HepG2 (cell line): ENCODE measurements around the gene RTP5. TPM values are rescaled to one million over a fixed set of nuclear protein-coding genes. Genes with fewer than 3 reads are reported as not detected.

Source experiments
- AGO2 ChIP-seq: fragments of 200-400 bp; formaldehyde crosslinking; optimal IDR thresholded peaks from 2 replicates; pipeline ENCODE3; 2017; ENCODE audit warnings: mild to moderate bottlenecking, low read depth, low read length, moderate library complexity
- BHLHE40 ChIP-seq: IDR thresholded peaks from 2 replicates; pipeline ENCODE4 v1.6.1; 2011; ENCODE audit warnings: low read length, improper control_type of control experiment
- CBFB ChIP-seq: sonication (generic); formaldehyde crosslinking; IDR thresholded peaks from 2 replicates; pipeline ENCODE4 v1.4.0; 2020; ENCODE audit warnings: missing genetic modification reagents
- GATAD2A ChIP-seq: IDR thresholded peaks from 2 replicates; pipeline ENCODE4 v1.6.1; 2016
- KLF12 ChIP-seq: sonication (generic); formaldehyde crosslinking; IDR thresholded peaks from 2 replicates; pipeline ENCODE4 v1.4.0; 2020; ENCODE audit warnings: missing genetic modification reagents, borderline replicate concordance
- PHF8 ChIP-seq: sonication (generic); formaldehyde crosslinking; IDR thresholded peaks from 2 replicates; pipeline ENCODE4 v1.5.0; 2020; ENCODE audit warnings: missing genetic modification reagents
- POLR2AphosphoS5 ChIP-seq: IDR thresholded peaks from 2 replicates; pipeline ENCODE4 v1.6.1; 2012; ENCODE audit warnings: low read depth, low read length
- REXO4 ChIP-seq: sonication (generic); formaldehyde crosslinking; IDR thresholded peaks from 2 replicates; pipeline ENCODE4 v1.8.0; 2022; ENCODE audit warnings: missing genetic modification reagents, mild to moderate bottlenecking, borderline replicate concordance
- SP4 ChIP-seq: sonication (generic); formaldehyde crosslinking; IDR thresholded peaks from 2 replicates; pipeline ENCODE4 v1.8.1; 2023; ENCODE audit warnings: mild to moderate bottlenecking, missing genetic modification reagents
- SP5 ChIP-seq: IDR thresholded peaks from 2 replicates; pipeline ENCODE4 v1.6.1; 2016; ENCODE audit warnings: low read depth, borderline replicate concordance
- U2AF2 ChIP-seq: fragments of 200-400 bp; formaldehyde crosslinking; IDR thresholded peaks from 2 replicates; pipeline ENCODE4 v1.6.1; 2017; ENCODE audit warnings: low read depth, mild to moderate bottlenecking, low read length
- ZNF24 ChIP-seq: fragments of 450-650 bp; IDR thresholded peaks from 2 replicates; pipeline ENCODE4 v1.6.1; 2017; ENCODE audit warnings: antibody characterized with exemption, mild to moderate bottlenecking
- ZNF605 ChIP-seq: sonication (generic); formaldehyde crosslinking; IDR thresholded peaks from 2 replicates; pipeline ENCODE4 v1.8.0; 2022; ENCODE audit warnings: mild to moderate bottlenecking, missing genetic modification reagents
- ZNF615 ChIP-seq: sonication (generic); formaldehyde crosslinking; IDR thresholded peaks from 2 replicates; pipeline ENCODE4 v1.5.0; 2020; ENCODE audit warnings: mild to moderate bottlenecking, missing genetic modification reagents, borderline replicate concordance
- ZNF75D ChIP-seq: sonication (generic); formaldehyde crosslinking; IDR thresholded peaks from 2 replicates; pipeline ENCODE4 v1.8.1; 2023; ENCODE audit warnings: missing genetic modification reagents, mild to moderate bottlenecking, borderline replicate concordance
- ZNF775 ChIP-seq: sonication (generic); formaldehyde crosslinking; IDR thresholded peaks from 2 replicates; pipeline ENCODE4 v1.4.0; 2020; ENCODE audit warnings: missing genetic modification reagents, mild to moderate bottlenecking, moderate library complexity, borderline replicate concordance
- ZNF777 ChIP-seq: sonication (generic); formaldehyde crosslinking; IDR thresholded peaks from 2 replicates; pipeline ENCODE4 v1.4.0; 2020; ENCODE audit warnings: missing genetic modification reagents
- polyA plus RNA-seq, 8 experiments: library from polyadenylated mRNA; depleted of rRNA in 3 of 8; stranded (reverse) in 7 of 8; unstranded in 1 of 8; fragments of >200 nt; fragmentation: Illumina TruSeq in 4 of 8; extraction: Trizol in 4 of 8; gene quantifications; 2 replicates each; pipeline versions ENCODE4 v1.2.1 to v1.2.3, GENCODE V29; 2011 to 2016; ENCODE audit warnings: low read depth in 4 of 8, missing spikeins in 1 of 8, mixed read lengths in 1 of 8; ENCODE audit not compliant: insufficient read depth in 1 of 8
- total RNA-seq, 5 experiments: library from RNA; depleted of rRNA; stranded (reverse); fragments of >200 nt; fragmentation: Illumina TruSeq; extraction: Trizol; gene quantifications; 2 replicates each; pipeline ENCODE4 v1.2.3, GENCODE V29; 2016; ENCODE audit warnings: low read depth in 1 of 5
- TF ChIP-seq, protein P1 (sequence below): sonication (generic); formaldehyde crosslinking; IDR thresholded peaks from 2 replicates; pipeline ENCODE4 v1.5.0; 2020; ENCODE audit warnings: mild to moderate bottlenecking, missing genetic modification reagents, moderate library complexity
- TF ChIP-seq, protein P2 (sequence below): sonication (generic); formaldehyde crosslinking; IDR thresholded peaks from 2 replicates; pipeline ENCODE4 v1.5.0; 2020; ENCODE audit warnings: mild to moderate bottlenecking, missing genetic modification reagents, borderline replicate concordance
- TF ChIP-seq, protein P3 (sequence below): sonication (generic); IDR thresholded peaks from 2 replicates; pipeline ENCODE4 v1.6.1; 2016; ENCODE audit warnings: low read depth, borderline replicate concordance
- TF ChIP-seq, protein P4 (sequence below): sonication (generic); formaldehyde crosslinking; IDR thresholded peaks from 2 replicates; pipeline ENCODE4 v1.4.0; 2020; ENCODE audit warnings: missing genetic modification reagents; ENCODE audit errors: not compliant biosample characterization
- TF ChIP-seq, protein P5 (sequence below): sonication (generic); formaldehyde crosslinking; IDR thresholded peaks from 2 replicates; pipeline ENCODE4 v1.5.0; 2020; ENCODE audit warnings: missing genetic modification reagents
- TF ChIP-seq, protein P6 (sequence below): sonication (generic); formaldehyde crosslinking; IDR thresholded peaks from 2 replicates; pipeline ENCODE4 v1.4.0; 2020; ENCODE audit warnings: mild to moderate bottlenecking, missing genetic modification reagents

Gene RTP5
- total and polyA plus RNA-seq, 2 of the 13 experiments (the other 11 are each of a cell fraction or from before 2014, with no cell fraction given) = not detected

DNA sequence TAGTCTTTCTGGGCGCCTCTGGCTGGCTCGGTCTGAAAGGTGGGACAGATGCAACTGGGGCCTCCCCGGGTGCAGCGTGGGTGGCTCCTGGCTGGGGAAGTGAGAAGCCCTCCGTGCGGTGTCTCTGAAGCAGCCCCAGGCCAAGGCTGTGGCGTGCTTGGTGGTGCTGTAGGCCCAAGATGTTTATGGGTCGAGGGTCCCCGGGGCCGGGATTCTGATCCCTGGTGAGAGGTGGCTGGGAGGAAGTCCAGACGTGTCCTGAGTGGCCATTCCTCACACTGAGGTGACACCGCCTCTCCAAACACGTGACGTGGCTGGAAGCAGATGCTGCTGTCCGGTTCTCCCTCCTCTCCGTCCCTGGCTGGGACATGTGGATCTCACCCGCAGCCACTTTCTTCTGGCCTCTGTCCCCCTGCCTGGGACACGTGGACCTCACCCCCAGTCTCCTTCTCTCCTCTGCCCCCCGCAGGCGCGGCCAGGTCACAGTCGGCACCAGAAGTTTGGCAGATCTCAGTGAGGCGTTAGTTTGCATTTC, 12.6 kb downstream of the RTP5 start (continued):
- TF ChIP-seq, protein P1, sequence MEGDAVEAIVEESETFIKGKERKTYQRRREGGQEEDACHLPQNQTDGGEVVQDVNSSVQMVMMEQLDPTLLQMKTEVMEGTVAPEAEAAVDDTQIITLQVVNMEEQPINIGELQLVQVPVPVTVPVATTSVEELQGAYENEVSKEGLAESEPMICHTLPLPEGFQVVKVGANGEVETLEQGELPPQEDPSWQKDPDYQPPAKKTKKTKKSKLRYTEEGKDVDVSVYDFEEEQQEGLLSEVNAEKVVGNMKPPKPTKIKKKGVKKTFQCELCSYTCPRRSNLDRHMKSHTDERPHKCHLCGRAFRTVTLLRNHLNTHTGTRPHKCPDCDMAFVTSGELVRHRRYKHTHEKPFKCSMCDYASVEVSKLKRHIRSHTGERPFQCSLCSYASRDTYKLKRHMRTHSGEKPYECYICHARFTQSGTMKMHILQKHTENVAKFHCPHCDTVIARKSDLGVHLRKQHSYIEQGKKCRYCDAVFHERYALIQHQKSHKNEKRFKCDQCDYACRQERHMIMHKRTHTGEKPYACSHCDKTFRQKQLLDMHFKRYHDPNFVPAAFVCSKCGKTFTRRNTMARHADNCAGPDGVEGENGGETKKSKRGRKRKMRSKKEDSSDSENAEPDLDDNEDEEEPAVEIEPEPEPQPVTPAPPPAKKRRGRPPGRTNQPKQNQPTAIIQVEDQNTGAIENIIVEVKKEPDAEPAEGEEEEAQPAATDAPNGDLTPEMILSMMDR (CRISPR knock-in tag) = peak; percentile 45
- TF ChIP-seq REXO4 (CRISPR knock-in tag) = no peak
- TF ChIP-seq CBFB = no peak
- no peak for TF ChIP-seq ZNF24
- no peak for TF ChIP-seq ZNF605
- no peak for TF ChIP-seq KLF12 (CRISPR knock-in tag)
- TF ChIP-seq ZNF75D (CRISPR knock-in tag) = no peak
- TF ChIP-seq AGO2 = no peak
- no peak for TF ChIP-seq POLR2AphosphoS5
- TF ChIP-seq, protein P2, sequence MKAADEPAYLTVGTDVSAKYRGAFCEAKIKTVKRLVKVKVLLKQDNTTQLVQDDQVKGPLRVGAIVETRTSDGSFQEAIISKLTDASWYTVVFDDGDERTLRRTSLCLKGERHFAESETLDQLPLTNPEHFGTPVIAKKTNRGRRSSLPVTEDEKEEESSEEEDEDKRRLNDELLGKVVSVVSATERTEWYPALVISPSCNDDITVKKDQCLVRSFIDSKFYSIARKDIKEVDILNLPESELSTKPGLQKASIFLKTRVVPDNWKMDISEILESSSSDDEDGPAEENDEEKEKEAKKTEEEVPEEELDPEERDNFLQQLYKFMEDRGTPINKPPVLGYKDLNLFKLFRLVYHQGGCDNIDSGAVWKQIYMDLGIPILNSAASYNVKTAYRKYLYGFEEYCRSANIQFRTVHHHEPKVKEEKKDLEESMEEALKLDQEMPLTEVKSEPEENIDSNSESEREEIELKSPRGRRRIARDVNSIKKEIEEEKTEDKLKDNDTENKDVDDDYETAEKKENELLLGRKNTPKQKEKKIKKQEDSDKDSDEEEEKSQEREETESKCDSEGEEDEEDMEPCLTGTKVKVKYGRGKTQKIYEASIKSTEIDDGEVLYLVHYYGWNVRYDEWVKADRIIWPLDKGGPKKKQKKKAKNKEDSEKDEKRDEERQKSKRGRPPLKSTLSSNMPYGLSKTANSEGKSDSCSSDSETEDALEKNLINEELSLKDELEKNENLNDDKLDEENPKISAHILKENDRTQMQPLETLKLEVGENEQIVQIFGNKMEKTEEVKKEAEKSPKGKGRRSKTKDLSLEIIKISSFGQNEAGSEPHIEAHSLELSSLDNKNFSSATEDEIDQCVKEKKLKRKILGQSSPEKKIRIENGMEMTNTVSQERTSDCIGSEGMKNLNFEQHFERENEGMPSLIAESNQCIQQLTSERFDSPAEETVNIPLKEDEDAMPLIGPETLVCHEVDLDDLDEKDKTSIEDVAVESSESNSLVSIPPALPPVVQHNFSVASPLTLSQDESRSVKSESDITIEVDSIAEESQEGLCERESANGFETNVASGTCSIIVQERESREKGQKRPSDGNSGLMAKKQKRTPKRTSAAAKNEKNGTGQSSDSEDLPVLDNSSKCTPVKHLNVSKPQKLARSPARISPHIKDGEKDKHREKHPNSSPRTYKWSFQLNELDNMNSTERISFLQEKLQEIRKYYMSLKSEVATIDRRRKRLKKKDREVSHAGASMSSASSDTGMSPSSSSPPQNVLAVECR (CRISPR knock-in tag) = peak; percentile 29; the same call in 1 of the 2 replicates
- no peak for TF ChIP-seq U2AF2
- TF ChIP-seq, protein P3, sequence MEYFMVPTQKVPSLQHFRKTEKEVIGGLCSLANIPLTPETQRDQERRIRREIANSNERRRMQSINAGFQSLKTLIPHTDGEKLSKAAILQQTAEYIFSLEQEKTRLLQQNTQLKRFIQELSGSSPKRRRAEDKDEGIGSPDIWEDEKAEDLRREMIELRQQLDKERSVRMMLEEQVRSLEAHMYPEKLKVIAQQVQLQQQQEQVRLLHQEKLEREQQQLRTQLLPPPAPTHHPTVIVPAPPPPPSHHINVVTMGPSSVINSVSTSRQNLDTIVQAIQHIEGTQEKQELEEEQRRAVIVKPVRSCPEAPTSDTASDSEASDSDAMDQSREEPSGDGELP = no peak
- TF ChIP-seq, protein P4, sequence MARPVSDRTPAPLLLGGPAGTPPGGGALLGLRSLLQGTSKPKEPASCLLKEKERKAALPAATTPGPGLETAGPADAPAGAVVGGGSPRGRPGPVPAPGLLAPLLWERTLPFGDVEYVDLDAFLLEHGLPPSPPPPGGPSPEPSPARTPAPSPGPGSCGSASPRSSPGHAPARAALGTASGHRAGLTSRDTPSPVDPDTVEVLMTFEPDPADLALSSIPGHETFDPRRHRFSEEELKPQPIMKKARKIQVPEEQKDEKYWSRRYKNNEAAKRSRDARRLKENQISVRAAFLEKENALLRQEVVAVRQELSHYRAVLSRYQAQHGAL = no peak
- TF ChIP-seq, protein P5, sequence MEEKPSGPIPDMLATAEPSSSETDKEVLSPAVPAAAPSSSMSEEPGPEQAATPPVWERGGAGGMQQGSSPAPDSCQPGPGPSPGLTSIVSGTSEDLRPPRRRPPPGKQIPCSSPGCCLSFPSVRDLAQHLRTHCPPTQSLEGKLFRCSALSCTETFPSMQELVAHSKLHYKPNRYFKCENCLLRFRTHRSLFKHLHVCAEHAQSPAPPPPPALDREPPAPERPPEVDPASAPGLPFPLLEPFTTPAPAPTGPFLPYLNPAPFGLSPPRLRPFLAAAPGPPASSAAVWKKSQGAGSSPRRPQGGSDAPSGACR (CRISPR knock-in tag) = no peak
- no peak for TF ChIP-seq SP5
- TF ChIP-seq BHLHE40 = no peak
- TF ChIP-seq ZNF775 (CRISPR knock-in tag) = no peak
- TF ChIP-seq SP4 = no peak
- no peak for TF ChIP-seq GATAD2A (CRISPR knock-in tag)
- TF ChIP-seq ZNF615 (CRISPR knock-in tag) = no peak
- TF ChIP-seq ZNF777 (CRISPR knock-in tag) = no peak
- TF ChIP-seq, protein P6, sequence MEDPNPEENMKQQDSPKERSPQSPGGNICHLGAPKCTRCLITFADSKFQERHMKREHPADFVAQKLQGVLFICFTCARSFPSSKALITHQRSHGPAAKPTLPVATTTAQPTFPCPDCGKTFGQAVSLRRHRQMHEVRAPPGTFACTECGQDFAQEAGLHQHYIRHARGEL (CRISPR knock-in tag) = no peak
- TF ChIP-seq PHF8 = no peak
